ENCODE results near the gene METTL17. TPM values are rescaled to one million over a fixed set of nuclear protein-coding genes. Genes with fewer than 3 reads are reported as not detected.

METTL17 gene
- total and polyA plus RNA-seq, 2 donors (not counting 3 experiments of a cell fraction or from before 2014, with no cell fraction given) = 60.6 to 90.6 TPM

- DNase-seq (ENCODE audit: low read depth, low spot score) = no peak
- POLR2A ChIA-PET = interaction anchor here (1.0 kb wide), 1 partner anchor 90 kb away, joined by 3 read pairs; no protein-coding TSS in a partner anchor
These were observed 25.5 kb downstream of the METTL17 start for GRCh38 chr14:21015312-21015711.

More at GRCh38 chr14:21015312-21015711, 25.5 kb downstream of the METTL17 start:
- Histone ChIP-seq H3K9ac (replicated peaks; ENCODE audit: extremely low read depth, insufficient read depth, low read length) (no peak overlapping the region), H3K4me2 (ENCODE audit: insufficient read depth, low read length) (no peak overlapping the region), H3K9me3 (replicated peaks; ENCODE audit: control insufficient read depth, insufficient read depth, low read length) (no peaks in the 10 kb centered on the region), H3K27me3 (ENCODE audit: control insufficient read depth in 2 of 2, insufficient read depth in 2 of 2, low read length in 2 of 2) (peaks cover 19 to 23% of the 10 kb centered on the region in 2 experiments), H3K4me3 (replicated peaks in 1 of 3; ENCODE audit: insufficient read depth in 1 of 3, low read depth in 1 of 3, low read length in 3 of 3) (no peak overlapping the region), H3K36me3 (ENCODE audit: control insufficient read depth in 2 of 2, extremely low read depth in 1 of 2, insufficient read depth in 2 of 2, low read length in 2 of 2) (no peaks in the 10 kb centered on the region), H2AFZ (ENCODE audit: low read depth, low read length) (no peak overlapping the region), H3K27ac (ENCODE audit: insufficient read depth, low read depth, low read length) (no peak overlapping the region), H3K9me1 (replicated peaks; ENCODE audit: control insufficient read depth, extremely low read depth, insufficient read depth, low read length) (no peaks in the 10 kb centered on the region), H3K4me1 (ENCODE audit: control insufficient read depth, extremely low read depth, insufficient read depth, low read length) (no peaks in the 10 kb centered on the region), H4K20me1 (replicated peaks; ENCODE audit: control insufficient read depth, extremely low read depth, insufficient read depth, low read length) (no peaks in the 10 kb centered on the region), H3K79me2 (ENCODE audit: control insufficient read depth, insufficient read depth, low read length) (no peaks in the 10 kb centered on the region)
- no TSS peak for BruUV-seq (replicated peaks)
- TF ChIP-seq GATA2 (IDR thresholded peaks at IDR 0.05; ENCODE audit: insufficient read depth, insufficient read length, low read depth, low read length) (no peak), EZH2 (IDR thresholded peaks at IDR 0.05; ENCODE audit: borderline replicate concordance, low read depth, low read length, severe bottlenecking) (no peak), MYC (IDR thresholded peaks at IDR 0.05; ENCODE audit: low read depth, low read length) (no peak), FOS (IDR thresholded peaks at IDR 0.05; ENCODE audit: borderline replicate concordance, insufficient read depth, low read length) (no peak), CTCF (IDR thresholded peaks at IDR 0.05; ENCODE audit: extremely low read depth in 1 of 2, insufficient read depth in 1 of 2, low read depth in 1 of 2, low read length in 2 of 2) (no peak), JUN (IDR thresholded peaks at IDR 0.05; ENCODE audit: borderline replicate concordance, insufficient read depth, insufficient read length, low read depth) (no peak), MAX (IDR thresholded peaks at IDR 0.05; ENCODE audit: insufficient read depth, insufficient read length) (no peak), POLR2AphosphoS5 (IDR thresholded peaks at IDR 0.05; ENCODE audit: insufficient read depth, low read depth, low read length) (no peak)
- dilution Hi-C loops (cut with MboI; ENCODE audit: extremely low pct_ligation_motif_present, low sequenced_read_pairs) (no loop called here), intact Hi-C loops (cut with micrococcal nuclease) (no loop called here)
- FAIRE-seq = no peak
- CTCF ChIA-PET = interaction anchor here (0.6 to 7.4 kb wide), 49 partner anchors 9 to 542 kb away, joined by 3 to 310 read pairs (median 6); partner anchors contain the start of genes ARHGEF40, NDRG2, RNASE13 and RNASE7

All from endothelial cell of umbilical vein (primary cell).